Measurements from ENCODE around the gene DMXL2. TPM values are rescaled to one million over a fixed set of nuclear protein-coding genes. Genes with fewer than 3 reads are reported as not detected.

DMXL2 gene, protein sequence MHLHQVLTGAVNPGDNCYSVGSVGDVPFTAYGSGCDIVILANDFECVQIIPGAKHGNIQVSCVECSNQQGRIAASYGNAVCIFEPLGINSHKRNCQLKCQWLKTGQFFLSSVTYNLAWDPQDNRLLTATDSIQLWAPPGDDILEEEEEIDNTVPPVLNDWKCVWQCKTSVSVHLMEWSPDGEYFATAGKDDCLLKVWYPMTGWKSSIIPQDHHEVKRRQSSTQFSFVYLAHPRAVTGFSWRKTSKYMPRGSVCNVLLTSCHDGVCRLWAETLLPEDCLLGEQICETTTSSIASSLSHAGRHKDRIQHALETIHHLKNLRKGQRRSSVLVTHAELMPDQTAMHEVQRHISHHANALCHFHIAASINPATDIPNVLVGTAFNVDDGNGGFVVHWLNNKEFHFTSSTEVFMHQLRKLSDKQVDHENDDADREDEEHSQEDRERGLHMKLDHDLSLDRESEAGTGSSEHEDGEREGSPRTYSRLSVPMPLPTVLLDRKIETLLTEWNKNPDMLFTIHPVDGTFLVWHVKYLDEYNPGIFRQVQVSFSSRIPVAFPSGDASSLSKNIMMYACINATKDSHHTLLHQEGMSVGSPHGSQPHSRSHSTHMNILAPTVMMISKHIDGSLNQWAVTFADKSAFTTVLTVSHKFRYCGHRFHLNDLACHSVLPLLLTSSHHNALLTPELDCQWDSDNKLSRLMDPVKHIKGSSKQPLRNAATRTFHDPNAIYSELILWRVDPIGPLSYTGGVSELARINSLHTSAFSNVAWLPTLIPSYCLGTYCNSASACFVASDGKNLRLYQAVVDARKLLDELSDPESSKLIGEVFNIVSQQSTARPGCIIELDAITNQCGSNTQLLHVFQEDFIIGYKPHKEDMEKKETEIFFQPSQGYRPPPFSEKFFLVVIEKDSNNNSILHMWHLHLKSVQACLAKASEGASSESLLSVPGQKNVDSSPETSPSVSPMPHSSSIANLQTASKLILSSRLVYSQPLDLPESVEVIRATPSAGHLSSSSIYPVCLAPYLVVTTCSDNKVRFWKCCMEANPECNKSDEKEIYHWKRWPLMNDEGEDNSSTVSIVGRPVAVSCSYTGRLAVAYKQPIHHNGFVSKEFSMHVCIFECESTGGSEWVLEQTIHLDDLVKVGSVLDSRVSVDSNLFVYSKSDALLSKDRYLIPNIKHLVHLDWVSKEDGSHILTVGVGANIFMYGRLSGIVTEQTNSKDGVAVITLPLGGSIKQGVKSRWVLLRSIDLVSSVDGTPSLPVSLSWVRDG (N-terminal part only)
- total RNA-seq: 8.3 and 53.6 TPM in 2 replicates

GRCh38 chr15:51622604-51623370 lies at the start of gene DMXL2:
TSS of gene DMXL2 (minus strand) at chr15:51622771. CDS start at chr15:51622545, 226 bp downstream.

Other genes starting within 250 kb of the DMXL2 start
- gene SCG3, start 58.7 kb upstream of the DMXL2 start, total RNA-seq: not detected in 2 replicates
- 21.6 and 25.6 TPM in 2 replicates for gene LYSMD2, start 114.9 kb upstream of the DMXL2 start, total RNA-seq
- 8.0 and 8.3 TPM in 2 replicates for gene TMOD2, start 128.8 kb upstream of the DMXL2 start, total RNA-seq
- 40.4 and 44.1 TPM in 2 replicates for gene TMOD3, start 206.9 kb upstream of the DMXL2 start, total RNA-seq